ENCODE measurements around the gene AVPI1. TPM values are rescaled to one million over a fixed set of nuclear protein-coding genes. Genes with fewer than 3 reads are reported as not detected.

AVPI1 gene
- total RNA-seq, 1 experiment from 2014 or later: 6.5 TPM

GRCh38 chr10:97703398-97704067, 16.5 kb upstream of the AVPI1 start:
- no peaks in the 10 kb centered on the region for H3K79me1 ChIP-seq (ENCODE audit: insufficient read depth, low read depth, low read length, poor library complexity, severe bottlenecking)
- no peak overlapping the region for H2BK20ac ChIP-seq (ENCODE audit: low read depth, low read length, poor library complexity, severe bottlenecking)
- no peaks in the 10 kb centered on the region for H3K9me3 ChIP-seq (ENCODE audit: control insufficient read depth, low read depth, low read length)
- no peaks in the 10 kb centered on the region for H3K9me3 Mint-ChIP-seq
- no peak overlapping the region for H3K56ac ChIP-seq (ENCODE audit: insufficient read length, low read depth, low read length)
- no peak overlapping the region for H2BK5ac ChIP-seq (ENCODE audit: insufficient read length, low read length)
- no peaks in the 10 kb centered on the region for H3K79me2 ChIP-seq (ENCODE audit: insufficient read depth, low read length)
- no peak overlapping the region for H2BK15ac ChIP-seq (ENCODE audit: low read depth, low read length)
- TF ChIP-seq CTCF (conservative IDR thresholded peaks at IDR 0.05): no peak
- H3T11ph ChIP-seq (ENCODE audit: low read length): no peak overlapping the region
- H2BK12ac ChIP-seq (ENCODE audit: insufficient read length, low read depth, low read length): no peak overlapping the region
- no peak overlapping the region for H3K23ac ChIP-seq (ENCODE audit: insufficient read length, low read depth, low read length)
- DNase-seq: no peak
- no peak overlapping the region for H3K4me3 Mint-ChIP-seq
- WGBS (ENCODE audit: extremely low coverage, insufficient read length, low lambda C conversion rate): no CpG with 5 or more reads among the region's 7 CpGs
- H3K18ac ChIP-seq (ENCODE audit: insufficient read length, low read depth, low read length): no peak overlapping the region
- no peaks in the 10 kb centered on the region for H4K20me1 ChIP-seq (ENCODE audit: control insufficient read depth, insufficient read depth, insufficient read length)
- peaks cover 9% of the 10 kb centered on the region for H3K27me3 Mint-ChIP-seq (ENCODE audit: low read depth)
- no peak overlapping the region for H3K14ac ChIP-seq (ENCODE audit: insufficient read depth, low read length)
- no peak overlapping the region for H2AFZ ChIP-seq (ENCODE audit: low read length)
- H2BK120ac ChIP-seq (ENCODE audit: low read depth, low read length, poor library complexity, severe bottlenecking): no peak overlapping the region
- H2AK5ac ChIP-seq (ENCODE audit: insufficient read length, low read length): no peak overlapping the region
- H3K27ac Mint-ChIP-seq: no peak overlapping the region
- no peaks in the 10 kb centered on the region for H3K4me1 ChIP-seq (ENCODE audit: insufficient read depth, low read length)
- no peaks in the 10 kb centered on the region for H3K27me3 ChIP-seq (ENCODE audit: insufficient read depth, low read length)
- no peak overlapping the region for H4K8ac ChIP-seq (replicated peaks; ENCODE audit: insufficient read length, low read depth, low read length)
- no peaks in the 10 kb centered on the region for H3K23me2 ChIP-seq (ENCODE audit: insufficient read length, low read depth, low read length, poor library complexity, severe bottlenecking)
- no peak overlapping the region for H3K4me2 ChIP-seq (ENCODE audit: insufficient read depth, insufficient read length, low read length)
- no peak overlapping the region for H4K5ac ChIP-seq (ENCODE audit: insufficient read length, low read depth, low read length)
- no peak overlapping the region for H3K9ac ChIP-seq (ENCODE audit: extremely low read depth, insufficient read length, low read length)
- no peak overlapping the region for H4K91ac ChIP-seq (ENCODE audit: insufficient read length, low read depth, low read length)
- peaks cover 0 to 2% of the 10 kb centered on the region in 2 experiments; a peak in 1 of 4 replicates for H3K4me1 Mint-ChIP-seq
- H3K36me3 Mint-ChIP-seq (ENCODE audit: insufficient read depth in 1 of 3, low read depth in 3 of 3): no peaks in the 10 kb centered on the region
- H3K4ac ChIP-seq (ENCODE audit: low read depth, low read length): no peak overlapping the region
- no peak overlapping the region for H3K27ac ChIP-seq (ENCODE audit: insufficient read length, low read depth, low read length)

Data from H9 (cell line).